ENCODE measurements around the gene ELP4.

ELP4 gene

DNA sequence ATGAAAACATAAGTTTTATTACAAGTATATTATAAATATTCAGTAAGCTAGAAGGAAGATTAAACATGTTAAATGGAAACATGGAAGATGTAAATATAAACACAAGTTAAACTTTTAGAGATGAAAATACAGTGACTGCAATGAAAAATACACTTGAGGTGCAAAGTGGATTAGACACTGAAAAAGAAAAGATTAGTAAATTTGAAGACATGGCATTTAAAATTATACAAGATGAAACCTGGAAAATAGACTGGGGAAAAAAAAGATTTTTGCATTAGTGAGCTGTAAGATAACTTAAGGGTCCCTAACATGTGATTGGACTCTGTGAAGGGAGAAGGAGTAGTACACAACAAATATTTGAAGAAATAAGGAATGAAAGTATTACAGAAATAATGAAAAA is 33.3 kb downstream of the ELP4 start:
- H2AFZ ChIP-seq (ENCODE audit: low read depth, low read length) = no peak overlapping the region
- H3K4me3 ChIP-seq (ENCODE audit: low read depth in 1 of 2, low read length in 2 of 2) = no peak overlapping the region
- no peak overlapping the region for H3K9ac ChIP-seq (ENCODE audit: low read depth, low read length)
- no peaks in the 10 kb centered on the region for H3K79me2 ChIP-seq (ENCODE audit: insufficient read depth, low read length)
- H3K36me3 ChIP-seq (ENCODE audit: insufficient read depth, low read length) = peaks cover 14% of the 10 kb centered on the region; the same call in 1 of the 2 replicates
- ATAC-seq (ENCODE audit: insufficient read depth, low read depth) = no peak
- H4K20me1 ChIP-seq (ENCODE audit: insufficient read depth, low read length) = no peaks in the 10 kb centered on the region
- no peak overlapping the region for H3K4me2 ChIP-seq (ENCODE audit: insufficient read depth, low read length)
- no peaks in the 10 kb centered on the region for H3K27me3 ChIP-seq (ENCODE audit: insufficient read depth, low read length, poor library complexity)
- no peaks in the 10 kb centered on the region for H3K4me1 ChIP-seq (ENCODE audit: insufficient read depth, low read length)
- DNase-seq = no peak
- H3K9me3 ChIP-seq (ENCODE audit: insufficient read depth, low read length, severe bottlenecking) = no peaks in the 10 kb centered on the region
- TF ChIP-seq EZH2 (IDR thresholded peaks at IDR 0.05; ENCODE audit: borderline replicate concordance, low read depth, low read length, severe bottlenecking) = no peak
- TF ChIP-seq, protein P1, sequence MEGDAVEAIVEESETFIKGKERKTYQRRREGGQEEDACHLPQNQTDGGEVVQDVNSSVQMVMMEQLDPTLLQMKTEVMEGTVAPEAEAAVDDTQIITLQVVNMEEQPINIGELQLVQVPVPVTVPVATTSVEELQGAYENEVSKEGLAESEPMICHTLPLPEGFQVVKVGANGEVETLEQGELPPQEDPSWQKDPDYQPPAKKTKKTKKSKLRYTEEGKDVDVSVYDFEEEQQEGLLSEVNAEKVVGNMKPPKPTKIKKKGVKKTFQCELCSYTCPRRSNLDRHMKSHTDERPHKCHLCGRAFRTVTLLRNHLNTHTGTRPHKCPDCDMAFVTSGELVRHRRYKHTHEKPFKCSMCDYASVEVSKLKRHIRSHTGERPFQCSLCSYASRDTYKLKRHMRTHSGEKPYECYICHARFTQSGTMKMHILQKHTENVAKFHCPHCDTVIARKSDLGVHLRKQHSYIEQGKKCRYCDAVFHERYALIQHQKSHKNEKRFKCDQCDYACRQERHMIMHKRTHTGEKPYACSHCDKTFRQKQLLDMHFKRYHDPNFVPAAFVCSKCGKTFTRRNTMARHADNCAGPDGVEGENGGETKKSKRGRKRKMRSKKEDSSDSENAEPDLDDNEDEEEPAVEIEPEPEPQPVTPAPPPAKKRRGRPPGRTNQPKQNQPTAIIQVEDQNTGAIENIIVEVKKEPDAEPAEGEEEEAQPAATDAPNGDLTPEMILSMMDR (IDR thresholded peaks at IDR 0.05; ENCODE audit: borderline replicate concordance, extremely low read depth, low read length, poor library complexity, severe bottlenecking) = no peak
- H3K27ac ChIP-seq (ENCODE audit: low read length) = no peak overlapping the region

DNA sequence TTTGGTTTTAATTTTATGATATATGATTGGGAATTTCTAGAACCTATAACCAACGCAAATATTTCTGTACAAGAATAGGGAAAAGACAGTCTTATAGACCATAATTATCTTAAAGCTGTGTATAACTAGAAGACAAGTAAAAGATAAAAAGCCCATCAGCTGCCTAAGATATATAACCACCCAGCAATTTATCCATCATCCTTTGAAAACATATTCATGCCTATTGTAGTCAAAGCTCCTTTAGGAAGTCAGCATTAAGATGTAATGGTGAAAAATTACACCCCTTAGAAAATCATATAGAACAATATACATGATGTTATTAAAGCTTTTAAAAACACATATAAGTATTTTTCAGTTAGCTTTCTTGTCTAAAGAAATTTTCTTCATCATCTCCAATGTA is 46.4 kb downstream of the ELP4 start:
- Histone ChIP-seq H3K4me3 (ENCODE audit: low read depth in 1 of 2, low read length in 2 of 2) (no peak overlapping the region), H3K4me1 (ENCODE audit: insufficient read depth, low read length) (no peaks in the 10 kb centered on the region), H3K27me3 (ENCODE audit: insufficient read depth, low read length, poor library complexity) (no peaks in the 10 kb centered on the region), H3K79me2 (ENCODE audit: insufficient read depth, low read length) (no peaks in the 10 kb centered on the region), H3K9me3 (ENCODE audit: insufficient read depth, low read length, severe bottlenecking) (no peaks in the 10 kb centered on the region), H3K27ac (ENCODE audit: low read length) (no peak overlapping the region), H4K20me1 (ENCODE audit: insufficient read depth, low read length) (no peaks in the 10 kb centered on the region), H3K36me3 (ENCODE audit: insufficient read depth, low read length) (no peaks in the 10 kb centered on the region), H2AFZ (ENCODE audit: low read depth, low read length) (no peak overlapping the region), H3K4me2 (ENCODE audit: insufficient read depth, low read length) (no peak overlapping the region), H3K9ac (ENCODE audit: low read depth, low read length) (no peak overlapping the region)
- no peak for TF ChIP-seq EZH2 (IDR thresholded peaks at IDR 0.05; ENCODE audit: borderline replicate concordance, low read depth, low read length, severe bottlenecking)
- TF ChIP-seq, protein P1 (IDR thresholded peaks at IDR 0.05; ENCODE audit: borderline replicate concordance, extremely low read depth, low read length, poor library complexity, severe bottlenecking) = no peak
- DNase-seq (no peak), ATAC-seq (ENCODE audit: insufficient read depth, low read depth) (no peak)

DNA sequence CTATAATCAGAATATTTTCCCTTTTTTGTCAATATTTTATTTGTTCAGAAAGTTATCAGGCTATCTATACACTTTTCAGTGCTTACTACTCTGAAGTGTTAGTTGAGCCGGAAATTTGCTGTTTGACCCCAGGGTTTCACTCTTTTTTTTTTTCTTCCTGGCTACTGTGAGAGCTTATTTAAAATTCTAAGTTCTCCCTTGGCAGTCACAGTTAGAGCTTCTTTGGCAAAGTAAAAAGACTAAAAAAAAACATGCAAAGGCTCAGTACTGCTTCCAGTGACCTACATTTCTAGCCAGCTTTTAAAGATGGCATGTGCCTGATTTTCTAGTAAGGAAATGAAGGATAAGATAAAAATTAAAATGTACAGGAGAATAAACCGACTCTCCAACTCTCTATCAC is 48.4 kb downstream of the ELP4 start:
- TF ChIP-seq, protein P1 (IDR thresholded peaks at IDR 0.05; ENCODE audit: borderline replicate concordance, extremely low read depth, low read length, poor library complexity, severe bottlenecking) = no peak
- no peak for TF ChIP-seq EZH2 (IDR thresholded peaks at IDR 0.05; ENCODE audit: borderline replicate concordance, low read depth, low read length, severe bottlenecking)
- Histone ChIP-seq H4K20me1 (ENCODE audit: insufficient read depth, low read length) (no peaks in the 10 kb centered on the region), H3K4me1 (ENCODE audit: insufficient read depth, low read length) (no peaks in the 10 kb centered on the region), H3K27me3 (ENCODE audit: insufficient read depth, low read length, poor library complexity) (no peaks in the 10 kb centered on the region), H3K9ac (ENCODE audit: low read depth, low read length) (no peak overlapping the region), H3K4me3 (ENCODE audit: low read depth in 1 of 2, low read length in 2 of 2) (no peak overlapping the region), H3K36me3 (ENCODE audit: insufficient read depth, low read length) (no peaks in the 10 kb centered on the region), H2AFZ (ENCODE audit: low read depth, low read length) (no peak overlapping the region), H3K4me2 (ENCODE audit: insufficient read depth, low read length) (no peak overlapping the region), H3K79me2 (ENCODE audit: insufficient read depth, low read length) (no peaks in the 10 kb centered on the region), H3K27ac (ENCODE audit: low read length) (no peak overlapping the region), H3K9me3 (ENCODE audit: insufficient read depth, low read length, severe bottlenecking) (no peaks in the 10 kb centered on the region)
- ATAC-seq (ENCODE audit: insufficient read depth, low read depth) (no peak), DNase-seq (no peak)
